Measurements from ENCODE around the gene NEDD4L.

NEDD4L gene

DNA sequence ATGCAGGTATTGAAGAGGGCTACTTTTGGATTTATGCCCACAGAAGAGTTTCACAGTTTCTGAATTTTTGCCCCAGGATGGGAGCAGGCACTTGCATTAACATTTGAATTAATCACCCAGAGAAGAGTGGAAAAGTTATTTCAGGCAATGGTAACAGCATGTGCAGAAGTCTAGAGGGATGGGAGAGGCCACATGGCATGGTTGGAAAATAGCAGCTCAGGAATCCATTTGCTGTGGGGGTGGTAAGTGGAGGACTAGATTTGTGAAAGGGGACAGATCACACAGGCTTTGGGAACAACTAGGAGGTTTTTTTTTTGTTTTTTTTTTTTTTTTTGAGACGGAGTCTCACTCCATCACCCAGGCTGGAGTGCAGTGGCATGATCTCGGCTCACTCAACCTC is 65.2 kb downstream of the NEDD4L start:
- DNase-seq (no peak), ATAC-seq (replicated peaks) (no peak)
- H3K27ac Mint-ChIP-seq = no peak overlapping the region
- no peaks in the 10 kb centered on the region for H3K36me3 Mint-ChIP-seq (ENCODE audit: insufficient read depth)
- H3K9me3 Mint-ChIP-seq = peaks cover 0 to 1% of the 10 kb centered on the region in 2 donors
- peaks cover 0 to 4% of the 10 kb centered on the region in 2 donors for H3K4me1 Mint-ChIP-seq (ENCODE audit: low read depth in 2 of 2)
- H3K27me3 Mint-ChIP-seq = peaks cover 10 to 31% of the 10 kb centered on the region in 2 donors
- no peak overlapping the region for H3K4me3 Mint-ChIP-seq

DNA sequence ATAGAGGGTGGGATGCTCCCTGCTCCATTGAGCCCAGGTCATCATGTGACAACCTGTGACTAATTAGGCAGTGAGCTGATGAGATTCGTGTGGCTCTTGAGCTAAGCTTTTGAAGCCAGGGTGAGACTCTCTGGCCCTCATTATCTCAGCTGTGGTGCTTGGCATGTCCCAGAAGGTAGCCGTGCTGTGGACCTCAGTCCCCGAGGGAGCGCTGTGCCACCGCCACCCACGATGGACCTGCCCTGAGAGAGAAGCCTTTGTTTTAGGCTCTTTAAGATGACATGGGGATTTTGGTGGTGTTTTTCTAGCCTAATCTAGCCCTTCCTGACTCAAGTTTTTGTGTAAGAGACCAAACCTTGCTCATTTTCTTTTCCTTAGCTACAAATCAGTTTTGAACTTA is 66.4 kb downstream of the NEDD4L start:
- Mint-ChIP-seq H3K27me3 (peaks cover 10 to 22% of the 10 kb centered on the region in 2 donors), H3K27ac (no peak overlapping the region), H3K36me3 (ENCODE audit: insufficient read depth) (no peaks in the 10 kb centered on the region), H3K4me3 (no peak overlapping the region), H3K4me1 (ENCODE audit: low read depth in 2 of 2) (peaks cover 0 to 4% of the 10 kb centered on the region in 2 donors), H3K9me3 (peaks cover 0 to 1% of the 10 kb centered on the region in 2 donors)
- ATAC-seq (replicated peaks) (no peak), DNase-seq (no peak)

DNA sequence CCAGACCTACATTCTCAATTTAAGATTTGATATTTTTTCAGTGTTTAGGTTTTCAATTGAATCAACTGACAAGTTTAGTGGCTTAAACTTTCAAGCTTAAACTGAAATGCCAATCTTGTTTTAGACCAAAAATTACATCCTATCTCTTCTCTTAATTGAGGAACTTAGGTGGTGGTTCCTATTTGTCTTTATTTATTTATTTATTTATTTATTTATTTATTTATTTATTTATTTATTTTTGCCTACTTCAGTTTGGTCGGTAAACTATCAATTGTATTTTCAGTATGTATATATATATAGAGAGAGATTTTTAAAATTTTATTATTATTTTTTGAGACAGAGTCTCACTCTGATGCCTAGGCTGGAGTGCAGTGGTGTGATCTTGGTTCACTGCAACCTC is 68.1 kb downstream of the NEDD4L start:
- no peak overlapping the region for H3K27ac Mint-ChIP-seq
- H3K27me3 Mint-ChIP-seq = peaks cover 10 to 22% of the 10 kb centered on the region in 2 donors
- H3K4me1 Mint-ChIP-seq (ENCODE audit: low read depth in 2 of 2) = peaks cover 0 to 4% of the 10 kb centered on the region in 2 donors
- H3K4me3 Mint-ChIP-seq = no peak overlapping the region
- no peak for ATAC-seq (replicated peaks)
- peaks cover 0 to 1% of the 10 kb centered on the region in 2 donors for H3K9me3 Mint-ChIP-seq
- no peak for DNase-seq
- H3K36me3 Mint-ChIP-seq (ENCODE audit: insufficient read depth) = no peaks in the 10 kb centered on the region

DNA sequence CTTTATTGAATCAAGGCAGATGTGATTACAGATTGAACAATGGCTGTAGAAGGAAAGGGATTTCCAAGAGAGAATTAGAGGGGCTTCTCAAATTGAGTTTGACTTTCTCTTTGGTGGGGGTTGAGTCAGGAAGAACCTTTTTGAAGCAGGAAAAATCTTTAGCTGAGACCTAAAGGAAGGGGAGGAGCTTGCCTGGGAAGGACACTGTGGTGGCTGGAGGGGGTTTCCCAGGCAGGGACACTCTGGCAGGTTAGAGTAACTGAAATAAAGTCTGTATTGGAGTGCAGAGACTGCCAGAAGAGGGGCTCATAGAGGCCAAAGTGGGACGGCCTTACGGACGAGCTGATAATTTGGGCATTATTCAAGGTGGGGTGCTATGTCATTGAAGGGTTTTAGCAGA is 69.3 kb downstream of the NEDD4L start:
- H3K4me1 Mint-ChIP-seq (ENCODE audit: low read depth in 2 of 2) = peaks cover 0 to 4% of the 10 kb centered on the region in 2 donors
- H3K27me3 Mint-ChIP-seq = peaks cover 10 to 30% of the 10 kb centered on the region in 2 donors
- H3K4me3 Mint-ChIP-seq = no peak overlapping the region
- no peaks in the 10 kb centered on the region for H3K36me3 Mint-ChIP-seq (ENCODE audit: insufficient read depth)
- ATAC-seq (replicated peaks) (no peak), DNase-seq (no peak)
- peaks cover 0 to 1% of the 10 kb centered on the region in 2 donors for H3K9me3 Mint-ChIP-seq
- H3K27ac Mint-ChIP-seq = no peak overlapping the region

DNA sequence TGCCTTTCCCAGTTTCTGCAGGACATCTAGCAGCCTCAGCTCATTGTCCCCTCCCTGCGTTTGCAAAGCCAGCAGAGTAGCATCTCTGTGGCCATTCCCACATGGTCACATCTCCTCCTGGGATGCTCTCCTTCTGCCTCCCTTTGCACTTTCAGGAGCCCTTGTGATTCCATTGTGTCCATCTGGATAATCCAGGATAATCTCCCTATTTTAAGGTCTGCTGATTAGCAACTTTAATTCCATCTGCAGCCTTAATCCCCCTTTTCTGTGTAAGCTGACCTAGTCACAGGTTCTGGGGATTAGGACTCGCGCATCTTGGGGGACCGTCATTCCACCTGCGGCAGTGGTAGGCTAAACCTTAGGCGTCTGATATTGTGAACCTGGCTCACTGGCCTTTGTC is 70.7 kb downstream of the NEDD4L start:
- Mint-ChIP-seq H3K9me3 (peaks cover 0 to 1% of the 10 kb centered on the region in 2 donors), H3K4me3 (no peak overlapping the region), H3K27me3 (peaks cover 10 to 19% of the 10 kb centered on the region in 2 donors), H3K4me1 (ENCODE audit: low read depth in 2 of 2) (peaks cover 0 to 4% of the 10 kb centered on the region in 2 donors), H3K27ac (no peak overlapping the region), H3K36me3 (ENCODE audit: insufficient read depth) (no peaks in the 10 kb centered on the region)
- DNase-seq (no peak), ATAC-seq (replicated peaks) (no peak)

DNA sequence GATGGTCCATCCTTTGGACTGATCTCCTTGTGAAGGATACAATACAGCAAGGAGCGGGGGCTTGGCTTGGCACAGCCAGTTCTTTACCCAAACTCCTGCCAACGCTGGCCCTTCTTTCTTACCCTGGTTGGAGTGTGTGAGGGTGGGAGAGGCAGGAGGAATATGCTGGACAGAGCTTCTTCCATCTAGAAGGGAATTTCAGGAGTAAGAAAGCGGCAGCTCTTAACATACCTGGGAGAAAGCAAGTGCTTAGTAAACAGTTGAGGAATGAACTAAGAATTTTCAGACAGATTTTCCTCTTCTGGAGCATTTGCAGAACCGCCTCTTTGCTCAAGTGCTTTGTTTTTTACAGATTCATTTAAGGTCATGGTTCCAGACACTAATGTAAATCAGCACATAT is 72.8 kb downstream of the NEDD4L start:
- peaks cover 0 to 1% of the 10 kb centered on the region in 2 donors for H3K9me3 Mint-ChIP-seq
- H3K27ac Mint-ChIP-seq = no peak overlapping the region
- DNase-seq (no peak), ATAC-seq (replicated peaks) (no peak)
- H3K4me3 Mint-ChIP-seq = no peak overlapping the region
- H3K27me3 Mint-ChIP-seq = peaks cover 10 to 15% of the 10 kb centered on the region in 2 donors
- peaks cover 0 to 4% of the 10 kb centered on the region in 2 donors for H3K4me1 Mint-ChIP-seq (ENCODE audit: low read depth in 2 of 2)
- H3K36me3 Mint-ChIP-seq (ENCODE audit: insufficient read depth) = no peaks in the 10 kb centered on the region

DNA sequence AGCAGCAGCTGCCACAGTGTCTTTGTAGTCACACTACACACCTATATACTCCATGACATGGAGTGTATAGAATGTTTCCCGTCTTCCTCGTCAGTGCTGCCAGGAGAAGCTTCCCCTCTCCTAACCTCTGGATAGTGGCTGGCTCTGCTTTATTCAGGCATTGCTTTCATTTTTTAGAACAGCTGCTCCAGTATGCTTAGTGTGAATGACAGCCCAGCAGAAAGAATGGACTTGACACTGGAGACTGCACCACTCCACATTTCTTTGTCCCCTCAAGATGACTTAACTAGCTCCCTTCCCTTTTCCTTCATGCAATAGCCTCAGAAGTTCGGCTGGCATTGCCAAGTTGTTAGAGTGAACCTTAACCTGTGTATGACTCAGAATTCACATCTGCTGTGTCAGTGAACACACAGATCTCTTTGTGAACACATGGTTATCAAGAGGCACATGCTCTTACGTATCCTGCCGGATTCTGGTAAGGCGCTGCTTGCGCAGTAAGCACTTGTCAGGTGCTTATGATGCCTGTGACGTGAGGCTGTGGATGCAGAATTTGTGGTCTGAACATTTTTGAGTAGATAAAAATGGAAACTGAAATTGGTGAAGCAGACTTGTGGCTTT is 73.9 kb downstream of the NEDD4L start:
- H3K4me1 Mint-ChIP-seq (ENCODE audit: low read depth in 2 of 2) = peaks cover 0 to 4% of the 10 kb centered on the region in 2 donors
- peaks cover 0 to 1% of the 10 kb centered on the region in 2 donors for H3K9me3 Mint-ChIP-seq
- H3K36me3 Mint-ChIP-seq (ENCODE audit: insufficient read depth) = no peaks in the 10 kb centered on the region
- DNase-seq (no peak), ATAC-seq (replicated peaks) (no peak)
- H3K27me3 Mint-ChIP-seq = peaks cover 9 to 15% of the 10 kb centered on the region in 2 donors
- H3K4me3 Mint-ChIP-seq = no peak overlapping the region
- no peak overlapping the region for H3K27ac Mint-ChIP-seq

DNA sequence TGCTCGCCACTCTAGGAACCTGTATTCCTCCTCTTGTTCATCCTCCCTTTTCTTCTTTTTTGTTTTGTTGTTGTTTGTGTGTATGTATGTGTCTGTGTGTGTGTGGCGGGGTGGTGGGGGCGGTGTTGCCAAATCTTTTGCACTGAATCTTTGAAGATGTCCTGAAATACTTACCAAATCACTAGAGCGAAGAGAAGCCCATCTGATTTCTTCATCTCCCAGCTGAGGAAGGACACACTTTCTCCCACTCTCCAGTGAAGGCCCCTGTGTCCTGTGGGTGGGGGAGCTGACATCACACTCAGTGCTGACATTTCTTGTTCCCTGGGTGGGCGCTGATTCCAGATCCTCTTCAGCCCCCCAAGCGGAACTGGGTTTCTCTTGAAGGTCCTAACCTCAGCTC is 74.5 kb downstream of the NEDD4L start:
- ATAC-seq (replicated peaks) = no peak
- Mint-ChIP-seq H3K9me3 (no peaks in the 10 kb centered on the region), H3K27ac (no peak overlapping the region), H3K4me3 (no peak overlapping the region), H3K27me3 (peaks cover 3 to 9% of the 10 kb centered on the region in 2 donors), H3K36me3 (ENCODE audit: insufficient read depth) (no peaks in the 10 kb centered on the region), H3K4me1 (ENCODE audit: low read depth in 2 of 2) (no peaks in the 10 kb centered on the region)
- no peak for DNase-seq

DNA sequence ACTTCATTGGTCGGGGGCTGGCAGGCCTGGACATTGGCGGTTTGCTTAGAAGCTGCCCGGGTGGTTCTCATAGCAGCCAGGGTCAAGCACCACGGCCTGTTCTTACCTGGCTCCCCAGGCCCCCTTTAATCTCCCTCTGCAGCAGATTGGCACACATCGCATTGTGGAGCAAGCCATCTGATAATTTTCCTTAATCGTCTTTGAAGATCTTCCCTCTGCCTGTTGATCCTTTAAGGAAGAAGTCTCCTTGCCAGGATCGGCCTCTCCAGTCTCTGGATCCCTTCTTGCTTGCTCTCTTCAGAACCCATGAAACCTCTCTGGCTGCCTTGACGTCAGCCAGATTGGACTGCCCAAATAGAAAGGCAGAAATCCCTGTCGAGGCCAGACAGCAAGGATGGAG is 75.8 kb downstream of the NEDD4L start:
- H3K36me3 Mint-ChIP-seq (ENCODE audit: insufficient read depth) = no peaks in the 10 kb centered on the region
- H3K9me3 Mint-ChIP-seq = no peaks in the 10 kb centered on the region
- DNase-seq (no peak), ATAC-seq (replicated peaks) (no peak)
- H3K27me3 Mint-ChIP-seq = peaks cover 0 to 20% of the 10 kb centered on the region in 2 donors
- H3K27ac Mint-ChIP-seq = no peak overlapping the region
- H3K4me1 Mint-ChIP-seq (ENCODE audit: low read depth in 2 of 2) = peaks cover 0 to 3% of the 10 kb centered on the region in 2 donors
- H3K4me3 Mint-ChIP-seq = no peak overlapping the region

DNA sequence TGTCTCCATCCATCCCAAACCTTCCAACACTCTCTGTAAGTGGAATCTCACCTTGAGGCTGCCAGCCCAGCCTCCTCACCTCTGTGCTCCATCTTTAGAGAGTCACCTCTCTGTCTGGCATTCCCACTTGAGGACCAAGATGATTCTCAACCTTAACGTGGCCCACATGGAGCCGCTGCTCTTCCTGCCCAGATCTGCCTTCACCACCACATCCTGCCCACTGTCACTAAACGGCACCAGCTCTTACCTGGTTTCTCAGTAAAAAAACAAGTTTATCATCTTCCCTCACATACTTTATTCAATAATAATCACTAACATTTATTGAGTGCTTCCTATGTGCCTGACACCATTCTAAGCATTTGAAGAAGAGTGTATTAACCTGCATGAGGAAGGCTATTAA is 80.4 kb downstream of the NEDD4L start:
- no peak overlapping the region for H3K27ac Mint-ChIP-seq
- no peak overlapping the region for H3K4me3 Mint-ChIP-seq
- H3K27me3 Mint-ChIP-seq = peaks cover 0 to 12% of the 10 kb centered on the region in 2 donors
- H3K9me3 Mint-ChIP-seq = no peaks in the 10 kb centered on the region
- H3K36me3 Mint-ChIP-seq (ENCODE audit: insufficient read depth) = no peaks in the 10 kb centered on the region
- peak; percentile 37 for ATAC-seq (replicated peaks)
- no peak for DNase-seq
- peaks cover 0 to 6% of the 10 kb centered on the region in 2 donors for H3K4me1 Mint-ChIP-seq (ENCODE audit: low read depth in 2 of 2)

DNA sequence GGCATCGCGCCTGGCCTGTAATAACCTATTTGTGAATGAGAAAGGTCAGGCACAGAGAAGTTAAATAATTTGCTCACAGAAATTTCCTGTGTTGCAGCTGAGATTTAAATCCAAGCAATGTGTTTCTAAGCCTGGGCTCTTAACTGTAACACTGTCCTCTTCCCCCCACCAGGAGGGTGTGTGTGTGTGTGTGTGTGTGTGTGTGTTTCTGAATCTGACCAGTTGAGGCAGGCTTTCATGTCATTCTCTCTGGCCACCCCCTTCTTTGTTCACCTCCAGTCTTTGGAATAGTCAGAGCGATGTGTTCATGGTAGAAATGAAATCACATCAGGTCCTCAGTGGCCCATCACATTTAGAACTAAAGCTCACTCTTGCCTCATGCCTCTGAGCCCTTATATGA is 81.2 kb downstream of the NEDD4L start:
- Mint-ChIP-seq H3K36me3 (ENCODE audit: insufficient read depth) (no peaks in the 10 kb centered on the region), H3K27me3 (peaks cover 0 to 12% of the 10 kb centered on the region in 2 donors), H3K4me3 (no peak overlapping the region), H3K9me3 (no peaks in the 10 kb centered on the region), H3K4me1 (ENCODE audit: low read depth in 2 of 2) (peaks cover 0 to 6% of the 10 kb centered on the region in 2 donors), H3K27ac (no peak overlapping the region)
- ATAC-seq (replicated peaks) (no peak), DNase-seq (no peak)

DNA sequence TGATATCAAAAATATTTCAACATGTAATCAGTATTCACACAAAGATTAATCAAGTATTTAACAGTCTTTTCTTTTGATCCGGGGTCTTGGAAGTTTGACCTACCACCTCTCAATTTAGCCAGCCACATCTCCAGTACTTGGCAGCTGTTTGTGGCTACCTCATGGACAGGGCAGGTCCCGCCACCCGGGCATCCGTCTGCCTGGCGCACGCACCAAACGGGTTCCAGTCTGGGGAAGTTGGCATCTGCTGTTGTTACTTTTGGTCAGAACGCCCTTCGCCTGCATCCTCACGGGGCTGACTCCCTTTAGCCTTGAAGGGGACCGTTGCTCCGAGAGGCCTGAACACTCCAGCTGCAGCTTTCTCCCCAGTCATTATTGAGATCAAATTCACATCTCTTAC is 81.7 kb downstream of the NEDD4L start:
- no peak for ATAC-seq (replicated peaks)

DNA sequence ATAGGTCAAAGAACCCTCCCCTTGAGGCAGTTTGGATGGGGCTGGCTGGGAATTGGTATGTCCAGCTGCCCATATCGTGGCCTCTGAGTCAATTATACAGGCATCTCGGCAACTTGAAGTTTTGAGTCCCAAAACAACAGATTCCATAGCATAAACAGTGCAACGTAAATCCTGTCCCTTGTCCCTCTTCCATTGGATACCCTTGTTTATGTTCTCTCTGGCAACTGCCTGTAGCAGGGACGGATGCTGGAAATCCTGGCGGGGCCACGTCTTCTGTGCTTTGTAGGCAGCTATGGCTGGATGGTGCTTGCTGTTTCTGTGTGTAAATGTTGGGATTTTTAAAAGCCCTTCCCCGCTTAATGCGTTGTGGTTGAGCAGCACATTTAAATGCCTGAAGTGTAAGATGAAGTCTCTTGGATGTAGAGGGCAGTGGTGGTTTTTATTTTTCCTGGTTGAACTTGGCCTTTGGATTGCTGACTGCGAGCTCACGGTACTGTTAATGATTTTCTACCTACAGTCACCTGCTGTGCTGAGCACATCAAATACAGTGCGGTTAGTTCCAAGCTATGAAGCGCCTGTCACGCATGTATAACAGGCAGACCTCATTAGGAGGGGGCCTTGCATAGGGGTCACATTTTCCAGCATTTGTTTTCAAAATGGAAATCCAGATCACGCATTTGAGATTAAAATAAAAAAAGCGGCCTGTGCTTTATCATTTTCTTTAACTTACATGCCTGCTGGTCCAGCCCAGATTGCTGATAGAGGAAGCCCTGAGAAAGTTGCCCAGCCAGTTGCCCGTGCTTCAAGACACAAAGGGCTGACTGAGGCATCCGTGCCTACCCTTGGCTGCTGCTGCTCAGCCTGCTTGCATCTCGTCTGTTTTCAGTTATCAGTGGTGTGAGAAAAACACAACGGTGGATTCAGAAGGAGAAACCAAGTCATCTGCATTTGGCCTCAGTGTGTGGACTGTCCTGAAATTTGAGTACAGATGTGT is 84.7 kb downstream of the NEDD4L start:
- Mint-ChIP-seq H3K27me3 (peaks cover 0 to 10% of the 10 kb centered on the region in 2 donors), H3K9me3 (no peaks in the 10 kb centered on the region), H3K4me3 (no peak overlapping the region), H3K27ac (no peak overlapping the region), H3K4me1 (ENCODE audit: low read depth in 2 of 2) (peaks cover 0 to 6% of the 10 kb centered on the region in 2 donors), H3K36me3 (ENCODE audit: insufficient read depth) (no peaks in the 10 kb centered on the region)
- no peak for DNase-seq
- ATAC-seq (replicated peaks) = no peak

More for the DNA sequence above, 81.7 kb downstream of the NEDD4L start:
- H3K4me1 Mint-ChIP-seq (ENCODE audit: low read depth in 2 of 2) = peaks cover 0 to 6% of the 10 kb centered on the region in 2 donors
- H3K36me3 Mint-ChIP-seq (ENCODE audit: insufficient read depth) = no peaks in the 10 kb centered on the region
- peaks cover 0 to 12% of the 10 kb centered on the region in 2 donors for H3K27me3 Mint-ChIP-seq
- no peak for DNase-seq
- H3K9me3 Mint-ChIP-seq = no peaks in the 10 kb centered on the region
- H3K4me3 Mint-ChIP-seq = no peak overlapping the region
- peak overlapping the region in 1 of 2 donors; percentile 7 for H3K27ac Mint-ChIP-seq
